Measurements from ENCODE around the gene SMCO4.

DNA sequence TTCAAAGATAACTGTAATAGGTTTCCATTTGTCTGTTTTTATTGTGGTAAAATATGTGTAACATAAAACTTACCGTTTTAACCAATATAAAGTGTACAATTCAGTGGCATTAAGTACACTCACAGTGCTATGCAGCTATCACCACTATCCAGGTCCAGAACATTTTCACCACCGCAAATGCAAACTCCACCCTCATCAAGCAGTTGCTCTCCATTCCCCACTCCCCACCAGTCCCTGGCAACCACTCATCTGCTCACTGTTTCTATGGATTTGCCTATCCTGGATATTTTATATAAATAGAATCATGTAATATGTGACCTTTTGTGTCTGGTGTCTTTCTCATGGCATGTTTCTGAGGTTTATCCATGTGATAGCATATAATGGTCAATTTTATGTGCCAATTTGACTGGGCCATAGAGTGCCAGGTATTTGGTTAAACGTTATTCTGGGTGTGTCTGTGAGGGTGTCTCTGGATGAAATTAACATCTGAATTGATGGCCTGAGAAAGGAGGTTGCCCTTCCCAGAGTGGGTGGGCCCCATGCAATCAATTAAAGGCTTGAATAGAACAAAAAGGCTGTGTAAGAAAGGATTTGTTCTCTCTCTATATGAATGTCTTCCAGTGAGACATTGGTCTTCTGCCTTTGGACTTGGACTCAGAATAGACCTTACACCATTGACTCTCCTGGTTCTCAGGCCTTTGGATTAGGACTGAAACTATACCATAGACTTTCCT lies 17.2 kb upstream of the SMCO4 start:
- no peak for TF ChIP-seq CTCF (conservative IDR thresholded peaks at IDR 0.05)
- no peak for TF ChIP-seq EZH2 (IDR thresholded peaks at IDR 0.05; ENCODE audit: low read depth)
